GM23338 (cell line): ENCODE data around the gene SLC37A1.

ENCODE experiments used
- CREB1 ChIP-seq: fragments of 250-450 bp; sonication (Bioruptor Pico); IDR thresholded peaks from 2 replicates; pipeline ENCODE4 v1.5.0; 2020; ENCODE audit warnings: low read depth, mild to moderate bottlenecking, moderate library complexity
- EZH2 ChIP-seq: fragments of 200-600 bp; sonication (generic); IDR thresholded peaks from one replicate; pipeline ENCODE4 v1.8.0; 2017; ENCODE audit warnings: antibody characterized with exemption, mild to moderate bottlenecking, low read depth; ENCODE audit not compliant: unreplicated experiment
- POLR2AphosphoS5 ChIP-seq: IDR thresholded peaks from 2 replicates; pipeline ENCODE4 v1.6.1; 2016; ENCODE audit warnings: antibody characterized with exemption, low read depth
- TF ChIP-seq, protein P1 (sequence below), 2 experiments: fragments of 200-600 bp in 1 of 2; sonication (generic) in 1 of 2; conservative IDR thresholded peaks; 2 replicates each; pipeline versions ENCODE4 v1.5.1 to v1.6.1; 2016 to 2017; ENCODE audit warnings: antibody characterized with exemption in 2 of 2, low read depth in 2 of 2, mild to moderate bottlenecking in 2 of 2, moderate library complexity in 1 of 2

DNA sequence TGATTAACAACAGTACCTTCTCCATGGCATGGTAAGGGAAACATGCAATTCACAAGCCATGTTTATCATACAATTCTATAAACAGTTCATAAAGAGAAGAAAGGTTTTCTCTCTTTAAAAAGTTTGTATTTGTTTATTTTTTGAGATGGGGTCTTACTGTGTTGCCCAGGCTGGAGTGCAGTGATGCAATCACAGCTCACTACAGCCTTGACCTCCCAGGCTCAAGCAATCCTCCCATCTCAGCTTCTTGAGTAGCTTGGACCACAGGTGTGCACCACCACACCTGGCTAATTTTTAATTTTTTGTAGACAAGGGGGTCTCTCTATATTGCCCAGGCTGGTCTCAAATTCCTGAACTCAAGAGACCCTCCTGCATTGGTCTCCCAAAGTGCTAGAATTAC is 28.0 kb downstream of the SLC37A1 start:
- TF ChIP-seq, protein P1, sequence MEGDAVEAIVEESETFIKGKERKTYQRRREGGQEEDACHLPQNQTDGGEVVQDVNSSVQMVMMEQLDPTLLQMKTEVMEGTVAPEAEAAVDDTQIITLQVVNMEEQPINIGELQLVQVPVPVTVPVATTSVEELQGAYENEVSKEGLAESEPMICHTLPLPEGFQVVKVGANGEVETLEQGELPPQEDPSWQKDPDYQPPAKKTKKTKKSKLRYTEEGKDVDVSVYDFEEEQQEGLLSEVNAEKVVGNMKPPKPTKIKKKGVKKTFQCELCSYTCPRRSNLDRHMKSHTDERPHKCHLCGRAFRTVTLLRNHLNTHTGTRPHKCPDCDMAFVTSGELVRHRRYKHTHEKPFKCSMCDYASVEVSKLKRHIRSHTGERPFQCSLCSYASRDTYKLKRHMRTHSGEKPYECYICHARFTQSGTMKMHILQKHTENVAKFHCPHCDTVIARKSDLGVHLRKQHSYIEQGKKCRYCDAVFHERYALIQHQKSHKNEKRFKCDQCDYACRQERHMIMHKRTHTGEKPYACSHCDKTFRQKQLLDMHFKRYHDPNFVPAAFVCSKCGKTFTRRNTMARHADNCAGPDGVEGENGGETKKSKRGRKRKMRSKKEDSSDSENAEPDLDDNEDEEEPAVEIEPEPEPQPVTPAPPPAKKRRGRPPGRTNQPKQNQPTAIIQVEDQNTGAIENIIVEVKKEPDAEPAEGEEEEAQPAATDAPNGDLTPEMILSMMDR (conservative IDR thresholded peaks at IDR 0.05; ENCODE audit: low read depth in 2 of 2), result no peak
- TF ChIP-seq EZH2, result no peak
- TF ChIP-seq POLR2AphosphoS5, result no peak
- no peak for TF ChIP-seq CREB1 (CRISPR knock-in tag)
